Testis (tissue), 2 donors: ENCODE measurements around the gene RALGAPA1.

Source experiments
- CTCF ChIP-seq, 3 experiments: fragments of 450-650 bp in 2 of 3; fragments of 200-600 bp in 1 of 3; sonication (generic) in 1 of 3; IDR thresholded peaks; one replicate each; pipeline ENCODE4 v1.5.1; 2016 to 2019; ENCODE audit warnings: antibody characterized with exemption in 3 of 3, mild to moderate bottlenecking in 2 of 3, moderate library complexity in 1 of 3
- POLR2A ChIP-seq: fragments of 450-650 bp; IDR thresholded peaks from one replicate; pipeline ENCODE4 v1.6.1; 2017; ENCODE audit warnings: antibody characterized with exemption, mild to moderate bottlenecking, moderate library complexity

DNA sequence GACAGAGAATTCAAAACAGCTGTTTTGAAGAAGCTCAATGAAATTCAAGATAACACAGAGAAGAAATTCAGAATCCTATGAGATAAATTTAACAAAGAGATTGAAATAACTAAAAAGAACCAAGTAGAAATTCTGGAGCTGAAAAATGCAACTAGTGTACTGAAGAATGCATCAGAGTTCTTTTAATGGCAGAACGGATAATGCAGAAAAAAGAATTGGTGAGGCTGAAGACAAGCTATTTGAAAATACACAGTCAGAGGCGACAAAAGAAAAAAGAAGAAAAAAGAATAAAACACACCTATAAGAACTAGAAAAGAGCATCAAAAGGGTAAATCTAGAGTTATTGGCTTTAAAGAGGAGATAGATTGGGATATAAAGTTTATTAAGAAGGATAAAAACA is 171.8 kb downstream of the RALGAPA1 start:
- TF ChIP-seq POLR2A (no peak), CTCF (IDR thresholded peaks at IDR 0.05) (no peak)
